B cell (primary cell): ENCODE measurements around the gene LPAR4. TPM values are rescaled to one million over a fixed set of nuclear protein-coding genes. Genes with fewer than 3 reads are reported as not detected.

Source experiments
- ATAC-seq: fragments of 200-7000 bp; cut with Tn5 transposase; one replicate; pipeline ENCODE4 v1.10.0; 2021; ENCODE audit warnings: low read depth, mild to moderate bottlenecking, moderate number of reproducible peaks, moderate library complexity
- CTCF ChIA-PET: fragments of 350-600 bp; sonication (Branson Sonifier 250); formaldehyde crosslinking; loops from one replicate; lab custom pipeline; 2021; ENCODE audit warnings: antibody characterized with exemption, inconsistent platforms; lab: Charles Lee
- POLR2A ChIA-PET: fragments of 350-600 bp; sonication (Branson Sonifier 250); formaldehyde crosslinking; loops from one replicate; lab custom pipeline; 2021; ENCODE audit warnings: antibody characterized with exemption; lab: Charles Lee
- DNase-seq: peaks from one replicate; pipeline ENCODE4 v3.0.0; 2013
- H2AFZ ChIP-seq: 2 replicates; pipeline ENCODE4 v1.6.1; 2012; ENCODE audit warnings: mild to moderate bottlenecking, low read depth, low read length; ENCODE audit not compliant: insufficient read depth, poor library complexity, severe bottlenecking
- H3K27ac ChIP-seq, 2 donors: 1 replicate in 1 of 2; 2 replicates in 1 of 2; pipeline ENCODE4 v1.5.1; 2012 to 2013; ENCODE audit warnings: low read length in 2 of 2, mild to moderate bottlenecking in 2 of 2, moderate library complexity in 1 of 2
- H3K27me3 ChIP-seq, 4 experiments: fragments of 200-600 bp in 1 of 4; sonication (generic) in 1 of 4; replicated peaks in 1 of 4; 1 replicate in 2 of 4; 2 replicates in 2 of 4; pipeline versions ENCODE4 v1.6.1 to v1.7.0; 2013 to 2016; ENCODE audit warnings: low read length in 3 of 4, mild to moderate bottlenecking in 2 of 4, mixed read lengths in 1 of 4, moderate library complexity in 1 of 4; ENCODE audit not compliant: insufficient read depth in 4 of 4, control insufficient read depth in 3 of 4; ENCODE audit errors: control extremely low read depth in 1 of 4
- H3K36me3 ChIP-seq, 2 experiments: replicated peaks in 1 of 2; 1 replicate in 1 of 2; 2 replicates in 1 of 2; pipeline versions ENCODE4 v1.6.1 to v1.7.1; 2013; ENCODE audit warnings: low read length in 1 of 2; ENCODE audit not compliant: insufficient read depth in 2 of 2, control insufficient read depth in 1 of 2; ENCODE audit errors: control extremely low read depth in 1 of 2, extremely low read depth in 1 of 2
- H3K4me1 ChIP-seq, 2 donors: fragments of 200-600 bp in 1 of 2; sonication (generic) in 1 of 2; 1 replicate in 1 of 2; 2 replicates in 1 of 2; pipeline versions ENCODE4 v1.5.1 to v1.6.1; 2013 to 2017; ENCODE audit warnings: low read length in 2 of 2; ENCODE audit not compliant: control insufficient read depth in 2 of 2, insufficient read depth in 2 of 2
- H3K4me2 ChIP-seq: replicated peaks from 2 replicates; pipeline ENCODE3; 2012; ENCODE audit warnings: mild to moderate bottlenecking, low read depth, low read length; ENCODE audit not compliant: poor library complexity, severe bottlenecking
- H3K4me3 ChIP-seq, 5 experiments: fragments of 200-600 bp in 1 of 5; sonication (generic) in 1 of 5; 1 replicate in 3 of 5; 2 replicates in 2 of 5; pipeline versions ENCODE4 v1.5.1 to v1.7.0; 2011 to 2016; ENCODE audit warnings: low read length in 4 of 5, mild to moderate bottlenecking in 4 of 5, low read depth in 2 of 5, control low read depth in 1 of 5, moderate library complexity in 1 of 5; ENCODE audit not compliant: insufficient read depth in 1 of 5; ENCODE audit errors: control extremely low read depth in 1 of 5, extremely low read depth in 1 of 5
- H3K79me2 ChIP-seq: fragments of 200-600 bp; sonication (generic); one replicate; pipeline ENCODE4 v1.6.0; 2016; ENCODE audit warnings: low read length; ENCODE audit not compliant: control insufficient read depth, insufficient read depth
- H3K9ac ChIP-seq: fragments of 200-600 bp; sonication (generic); 2 replicates; pipeline ENCODE4 v1.6.1; 2017; ENCODE audit warnings: mild to moderate bottlenecking, low read length, moderate library complexity
- H3K9me3 ChIP-seq, 3 donors: one replicate each; pipeline versions ENCODE4 v1.6.1 to v1.7.1; 2013; ENCODE audit warnings: low read length in 2 of 3; ENCODE audit not compliant: control insufficient read depth in 2 of 3, insufficient read depth in 1 of 3; ENCODE audit errors: control extremely low read depth in 1 of 3
- H4K20me1 ChIP-seq: 2 replicates; pipeline ENCODE4 v1.6.0; 2012; ENCODE audit warnings: mild to moderate bottlenecking, low read length; ENCODE audit not compliant: insufficient read depth, control insufficient read depth, poor library complexity, severe bottlenecking
- H3K27ac Mint-ChIP-seq: one replicate; pipeline ENCODE4 v1.8.0; 2021; ENCODE audit warnings: mixed read lengths
- H3K27me3 Mint-ChIP-seq: one replicate; pipeline ENCODE4 v1.8.0; 2021; ENCODE audit warnings: mixed read lengths
- H3K4me1 Mint-ChIP-seq: one replicate; pipeline ENCODE4 v1.8.0; 2021; ENCODE audit warnings: mixed read lengths
- H3K4me3 Mint-ChIP-seq: one replicate; pipeline ENCODE4 v1.8.0; 2021; ENCODE audit warnings: mixed read lengths
- H3K9me3 Mint-ChIP-seq: one replicate; pipeline ENCODE4 v1.8.0; 2022; ENCODE audit warnings: mixed read lengths; ENCODE audit not compliant: insufficient read depth
- CTCF ChIP-seq: fragments of 200-600 bp; IDR thresholded peaks from one replicate; pipeline ENCODE4 v1.8.0; 2022; ENCODE audit warnings: antibody characterized with exemption, mild to moderate bottlenecking
- EZH2 ChIP-seq: IDR thresholded peaks from 2 replicates; pipeline ENCODE4 v1.6.1; 2012; ENCODE audit warnings: borderline replicate concordance, low read depth, mild to moderate bottlenecking, moderate library complexity, low read length; ENCODE audit not compliant: insufficient read depth, poor library complexity, severe bottlenecking
- WGBS: methylation state at CpG from one replicate; pipeline ENCODE4 v1.1.5; 2013; ENCODE audit warnings: missing lambda C conversion rate; ENCODE audit not compliant: insufficient coverage; 5-methylcytosine and 5-hydroxymethylcytosine counted together
- intact Hi-C: fragments of 100-400 bp; cut with micrococcal nuclease; formaldehyde crosslinking; loops from one replicate; pipeline ENCODE4 v1.10.0; 2022
- polyA plus RNA-seq: library from polyadenylated mRNA; depleted of rRNA; stranded (reverse); fragments of >200 nt; gene quantifications from 2 replicates; pipeline ENCODE4 v1.2.3, GENCODE V29; 2012
- total RNA-seq, 2 donors: library from RNA; stranded (reverse); fragments of 120-200 nt in 1 of 2; gene quantifications; 1 replicate in 1 of 2; 2 replicates in 1 of 2; pipeline versions ENCODE4 v1.2.3 to v1.2.4, GENCODE V29; 2013 to 2022

LPAR4 gene
- total and polyA plus RNA-seq, 2 donors (not counting 1 experiment from before 2014, with no cell fraction given): 0.03 TPM; not detected in 1

- no peaks in the 10 kb centered on the region for H3K9me3 Mint-ChIP-seq
- peaks cover 25% of the 10 kb centered on the region for H3K4me1 Mint-ChIP-seq
- Histone ChIP-seq H4K20me1 (no peaks in the 10 kb centered on the region), H3K36me3 (no peaks in the 10 kb centered on the region), H3K79me2 (no peaks in the 10 kb centered on the region), H3K27me3 (no peaks in the 10 kb centered on the region), H3K4me3 (no peak overlapping the region), H3K27ac (no peak overlapping the region), H3K9me3 (no peaks in the 10 kb centered on the region), H2AFZ (no peak overlapping the region), H3K9ac (no peak overlapping the region), H3K4me2 (no peak overlapping the region), H3K4me1 (peaks cover 21 to 24% of the 10 kb centered on the region in 2 donors)
- no peak overlapping the region for H3K4me3 Mint-ChIP-seq
- no peaks in the 10 kb centered on the region for H3K27me3 Mint-ChIP-seq
- DNase-seq: no peak
- ChIA-PET POLR2A (no interaction called here), CTCF (no interaction called here)
- intact Hi-C loops: loop anchor here (5.0 to 10.0 kb wide), 6 partner anchors 323 to 656 kb away; partner anchors contain the start of genes CYSLTR1, PGK1 and TAF9B
- TF ChIP-seq EZH2: no peak
- TF ChIP-seq CTCF: no peak
- ATAC-seq: no peak
- no peak overlapping the region for H3K27ac Mint-ChIP-seq
- WGBS: 98% methylated on average over 5 of the region's 6 CpGs
Observed at GRCh38 chrX:78759081-78759480, 11.6 kb downstream of the LPAR4 start.

GRCh38 chrX:78769101-78769755 lies 21.7 kb downstream of the LPAR4 start:
- CTCF ChIA-PET: no interaction called here
- DNase-seq (no peak), ATAC-seq (no peak)
- TF ChIP-seq CTCF: no peak
- TF ChIP-seq EZH2: no peak
- no CpG with 5 or more reads among the region's 2 CpGs for WGBS
- Histone ChIP-seq H3K4me2 (no peak overlapping the region), H3K36me3 (no peaks in the 10 kb centered on the region), H3K27ac (no peak overlapping the region), H4K20me1 (no peaks in the 10 kb centered on the region), H3K27me3 (no peaks in the 10 kb centered on the region), H3K79me2 (no peaks in the 10 kb centered on the region), H3K4me1 (no peaks in the 10 kb centered on the region), H3K4me3 (no peak overlapping the region), H2AFZ (no peak overlapping the region), H3K9ac (no peak overlapping the region), H3K9me3 (no peaks in the 10 kb centered on the region)
- H3K27me3 Mint-ChIP-seq: no peaks in the 10 kb centered on the region
- H3K27ac Mint-ChIP-seq: no peak overlapping the region
- no peaks in the 10 kb centered on the region for H3K4me1 Mint-ChIP-seq
- no peaks in the 10 kb centered on the region for H3K9me3 Mint-ChIP-seq
- POLR2A ChIA-PET: no interaction called here
- intact Hi-C loops: no loop called here
- no peak overlapping the region for H3K4me3 Mint-ChIP-seq
